ENCODE measurements around the gene TRPM1. TPM values are rescaled to one million over a fixed set of nuclear protein-coding genes. Genes with fewer than 3 reads are reported as not detected.

The TRPM1 gene
- polyA plus RNA-seq (2014; cell fraction: cytosol; rRNA removed): 0.16 TPM in 1 of 2 replicates, not detected in the other
- not detected in 2 replicates for polyA plus RNA-seq (2014; cell fraction: nucleus; rRNA removed)

DNA sequence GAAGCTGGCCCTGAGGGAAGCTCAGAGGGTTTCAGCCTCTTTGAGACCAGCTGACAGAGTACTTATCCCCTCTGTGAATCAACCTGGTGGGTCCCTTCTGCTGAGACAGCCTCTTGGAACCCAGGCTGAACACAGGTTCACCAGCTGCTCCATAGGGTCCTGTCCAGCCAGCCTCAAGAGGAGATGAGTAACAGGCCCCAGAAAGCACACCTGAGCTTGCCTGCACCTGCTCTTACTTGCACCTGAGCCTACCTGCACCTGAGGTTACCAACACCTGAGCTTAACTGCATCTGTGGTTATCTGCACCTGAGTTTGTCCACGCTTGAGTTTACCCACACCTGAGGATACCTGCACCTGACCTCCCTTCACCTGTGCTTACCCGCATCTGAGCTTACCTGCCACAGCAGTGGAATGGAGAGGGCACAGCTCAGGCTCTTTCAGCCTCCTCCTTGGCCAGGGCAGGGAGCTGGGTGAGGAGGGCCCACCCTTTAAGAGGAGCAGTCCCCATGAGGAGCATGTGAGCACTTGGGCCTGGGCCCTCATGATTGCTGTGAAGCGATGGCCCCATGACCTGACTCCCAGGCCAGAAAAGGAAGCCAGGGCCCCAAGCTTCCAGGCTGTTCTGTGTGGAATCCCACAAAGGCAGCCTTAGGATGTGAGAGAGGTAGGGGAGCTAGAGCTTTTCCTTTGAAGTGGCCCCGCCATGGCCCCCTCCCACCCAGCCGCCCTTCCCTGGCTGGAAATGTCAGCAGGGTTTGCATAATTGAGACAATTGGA, at the start of gene TRPM1:
TSS of gene TRPM1 (minus strand) at position 464 of the 777 bp plus-strand sequence. CDS start 20,370 bp downstream, outside the sequence.
- no peak for DNase-seq (ENCODE audit: low spot score)

- DNase-seq (ENCODE audit: low spot score): no peak
These were observed 49.3 kb upstream of the TRPM1 start for GRCh38 chr15:31150732-31151231.

- DNase-seq (ENCODE audit: low spot score): no peak
These were observed 48.5 kb upstream of the TRPM1 start for GRCh38 chr15:31149987-31150386.

GRCh38 chr15:31149088-31149505, 47.6 kb upstream of the TRPM1 start:
- no peak for DNase-seq (ENCODE audit: low spot score)

DNA sequence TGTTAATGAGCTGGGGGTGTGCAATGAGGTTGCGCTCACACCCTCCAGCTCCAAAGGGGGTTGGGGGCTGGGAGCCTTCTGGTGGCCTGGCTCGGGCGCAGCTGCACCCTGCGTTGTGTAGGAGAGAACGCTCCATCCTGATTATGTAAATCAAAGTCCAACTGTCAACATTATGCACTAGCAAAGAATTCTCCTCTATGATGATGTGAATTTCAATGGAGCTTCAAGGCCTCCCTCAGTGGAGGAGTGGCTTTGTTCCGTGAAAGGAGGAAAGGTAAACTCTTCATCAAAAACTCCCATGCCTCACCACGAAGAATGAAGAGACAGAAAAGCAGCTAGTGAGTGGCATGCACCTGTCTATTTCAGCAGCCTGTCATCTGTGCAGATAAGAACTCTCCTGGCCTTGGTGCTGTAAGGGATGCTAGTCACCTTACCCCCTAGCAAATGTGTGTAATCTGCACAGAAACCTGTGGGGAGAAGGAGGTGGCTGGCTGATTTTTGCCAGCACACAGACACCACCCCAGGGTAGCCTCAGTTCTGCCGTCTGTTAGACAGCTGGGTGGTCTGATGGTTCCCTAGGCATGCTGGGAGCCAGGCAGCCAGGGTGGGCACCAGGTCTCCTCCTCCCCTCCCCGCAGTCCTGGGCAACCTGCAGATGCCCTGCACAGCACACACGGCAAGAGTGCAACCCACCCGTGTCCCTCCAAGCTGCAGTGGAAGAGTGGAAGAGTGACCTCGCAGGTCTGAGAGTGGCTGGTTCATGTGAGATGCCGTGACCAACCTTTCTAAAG, 47.0 kb upstream of the TRPM1 start:
- no peak for DNase-seq (ENCODE audit: low spot score)

- no peak for DNase-seq (ENCODE audit: low spot score)
These were observed 46.4 kb upstream of the TRPM1 start for GRCh38 chr15:31147944-31148296.

- DNase-seq (ENCODE audit: low spot score): no peak
These were observed 45.9 kb upstream of the TRPM1 start for GRCh38 chr15:31147456-31147855.

- DNase-seq (ENCODE audit: low spot score): no peak
These were observed 43.9 kb upstream of the TRPM1 start for GRCh38 chr15:31145271-31145911.

DNA sequence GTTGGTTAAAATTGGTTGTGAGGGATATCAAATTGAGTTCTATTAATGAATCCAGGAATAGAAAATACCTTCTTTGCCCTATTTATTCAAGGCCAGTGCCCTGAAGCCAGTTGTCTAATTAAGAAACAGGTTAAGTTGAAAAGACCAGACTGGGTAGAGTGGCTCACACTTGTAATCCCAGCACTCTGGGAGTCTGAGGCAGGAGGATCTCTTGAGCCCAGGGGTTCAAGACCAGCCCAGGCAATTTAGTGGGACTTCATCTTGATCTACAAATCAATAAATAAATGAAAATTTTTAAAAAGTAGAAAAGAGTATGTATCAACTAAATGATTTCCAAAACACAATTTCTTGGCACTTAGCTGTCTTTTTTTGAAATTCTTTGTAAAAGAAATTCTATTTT, 40.3 kb upstream of the TRPM1 start:
- DNase-seq (ENCODE audit: low spot score): no peak

DNA sequence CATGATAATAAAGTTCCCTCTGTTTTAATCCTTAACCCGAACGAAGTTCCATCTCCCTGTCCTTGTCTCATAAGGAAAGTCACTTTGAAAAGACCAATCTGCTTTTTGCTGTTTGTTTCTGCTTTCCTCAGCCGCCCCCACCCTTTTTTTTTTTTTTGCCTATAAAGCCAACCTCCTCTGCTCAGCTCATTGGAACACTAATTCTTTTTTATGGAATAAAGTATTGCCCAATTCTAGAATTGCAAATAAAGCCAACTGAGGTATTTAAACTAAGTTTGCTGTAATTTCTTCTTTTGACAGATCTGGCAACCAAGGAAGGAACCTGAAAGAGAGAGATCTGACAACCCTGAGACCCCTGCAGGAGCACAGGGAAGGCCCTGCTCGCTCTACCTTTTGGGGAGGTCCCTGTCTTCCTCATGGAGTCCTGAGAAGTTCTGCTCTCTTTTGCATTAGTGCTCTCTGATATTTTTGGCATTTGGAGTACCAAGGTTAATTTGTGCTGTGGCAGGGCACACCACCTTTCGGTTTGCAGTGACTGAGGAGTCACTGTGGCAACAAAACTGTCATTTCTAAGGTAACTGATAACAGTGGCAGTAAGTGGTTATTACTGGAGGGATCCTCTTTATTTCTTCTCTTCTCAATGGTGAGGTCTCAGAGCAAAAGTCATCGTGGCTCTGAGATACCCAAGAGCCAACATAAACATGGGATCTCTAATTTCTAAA, 35.2 kb upstream of the TRPM1 start:
- no peak for DNase-seq (ENCODE audit: low spot score)

DNA sequence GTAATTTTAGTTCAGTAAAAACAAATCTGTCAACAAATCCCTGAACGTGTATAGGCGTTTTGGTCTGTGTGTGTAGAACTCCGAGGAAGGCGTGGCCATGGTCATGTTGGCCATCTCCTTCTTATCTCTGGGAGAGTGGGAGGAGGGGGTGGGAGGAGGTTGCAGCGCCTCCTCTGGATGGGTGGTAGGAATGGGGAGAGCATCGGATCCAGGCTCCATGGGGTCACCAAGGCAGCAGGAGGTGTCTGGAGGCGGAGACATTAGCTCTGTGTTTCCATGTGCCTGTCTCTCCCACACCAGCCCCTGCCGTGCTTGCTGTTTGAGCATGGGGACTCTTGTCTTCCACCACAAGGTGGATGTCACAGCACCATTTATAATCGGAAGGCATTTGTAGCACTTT, 34.5 kb upstream of the TRPM1 start:
- peak; percentile 16 for DNase-seq (ENCODE audit: low spot score)

- DNase-seq (ENCODE audit: low spot score): no peak
These were observed 34.0 kb upstream of the TRPM1 start for GRCh38 chr15:31135523-31135922.

GRCh38 chr15:31133890-31134289, 32.4 kb upstream of the TRPM1 start:
- no peak for DNase-seq (ENCODE audit: low spot score)

DNA sequence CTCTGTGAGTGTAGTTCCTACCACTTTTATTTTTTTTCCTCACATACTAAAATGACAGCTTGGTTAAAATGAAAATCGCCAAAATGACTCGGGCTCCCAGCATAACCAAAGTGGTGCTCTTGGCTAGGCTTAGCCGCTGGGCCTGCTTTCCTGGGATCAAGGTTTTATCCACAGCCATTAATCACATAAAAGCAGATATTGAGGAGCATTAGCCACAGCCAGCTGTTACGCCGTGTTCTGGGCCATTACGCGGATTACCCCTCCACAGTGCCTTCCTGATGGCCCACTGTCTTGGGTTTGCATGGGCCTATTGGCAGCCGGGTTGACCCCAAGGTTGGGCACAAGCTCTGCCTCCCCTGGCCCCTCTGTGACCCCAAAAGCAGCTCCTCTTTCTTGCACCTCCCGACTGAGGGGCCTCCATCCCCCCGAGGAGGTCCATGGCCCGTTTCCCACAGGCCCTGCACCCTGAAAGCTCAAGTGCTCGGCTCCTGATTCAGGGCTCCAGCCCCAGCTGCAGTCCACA, 30.4 kb upstream of the TRPM1 start:
- DNase-seq (ENCODE audit: low spot score): no peak

DNA sequence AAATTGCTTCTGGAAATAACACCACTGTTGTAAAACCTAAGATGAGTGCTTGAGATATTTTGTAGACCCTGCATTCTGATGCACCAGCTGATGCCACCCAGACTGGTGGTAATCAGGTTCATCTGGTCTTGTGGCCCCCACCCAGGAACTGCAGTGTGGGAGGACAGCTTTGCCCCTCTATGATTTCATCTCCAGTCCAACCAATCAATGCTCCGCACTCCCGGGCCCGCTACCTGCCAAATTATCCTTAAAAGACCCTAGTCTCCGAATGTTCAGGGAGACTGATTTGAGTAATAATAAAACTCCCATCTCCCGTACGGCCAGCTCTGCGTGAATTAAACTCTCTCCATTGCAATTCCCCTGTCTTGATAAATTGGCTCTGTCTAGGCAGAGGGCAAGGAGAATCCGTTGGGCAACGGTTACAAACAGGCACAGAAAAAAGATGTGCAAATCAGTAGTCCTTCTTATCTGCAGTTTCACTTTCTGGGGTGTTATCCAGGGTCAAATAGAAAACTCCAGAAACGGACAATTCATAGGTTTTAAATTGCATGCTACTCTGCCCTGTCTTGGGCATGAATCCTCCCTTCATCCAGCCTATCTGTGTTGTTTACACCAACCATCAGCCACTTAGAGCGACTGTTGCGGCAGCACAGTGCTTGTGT, 29.2 kb upstream of the TRPM1 start:
- no peak for DNase-seq (ENCODE audit: low spot score)

DNA sequence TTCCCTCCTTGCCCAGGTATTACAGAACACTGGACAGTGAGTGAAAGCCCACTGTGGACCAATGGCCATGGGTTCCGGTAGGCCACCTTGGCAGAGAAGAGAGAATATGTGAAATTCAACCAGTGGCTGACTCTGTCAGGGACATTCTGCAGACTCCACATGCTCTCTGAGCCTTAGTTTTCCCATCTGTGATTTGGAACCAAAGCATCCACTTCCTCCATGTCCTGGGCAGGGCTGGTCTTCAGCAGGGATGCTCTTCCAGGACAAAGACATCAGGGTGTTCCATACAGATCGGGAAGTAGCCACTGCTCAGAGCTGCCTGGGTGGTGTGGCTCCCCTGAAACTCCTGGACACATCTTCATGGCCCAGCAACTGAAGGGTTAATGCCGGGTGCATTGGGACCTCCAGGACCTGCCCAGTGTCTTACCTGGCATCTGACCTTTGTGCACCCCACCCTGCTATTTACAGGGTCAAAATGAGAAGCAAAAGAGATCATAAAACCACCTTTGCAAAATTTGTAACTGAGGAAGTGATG, 28.3 kb upstream of the TRPM1 start:
- no peak for DNase-seq (ENCODE audit: low spot score)

DNA sequence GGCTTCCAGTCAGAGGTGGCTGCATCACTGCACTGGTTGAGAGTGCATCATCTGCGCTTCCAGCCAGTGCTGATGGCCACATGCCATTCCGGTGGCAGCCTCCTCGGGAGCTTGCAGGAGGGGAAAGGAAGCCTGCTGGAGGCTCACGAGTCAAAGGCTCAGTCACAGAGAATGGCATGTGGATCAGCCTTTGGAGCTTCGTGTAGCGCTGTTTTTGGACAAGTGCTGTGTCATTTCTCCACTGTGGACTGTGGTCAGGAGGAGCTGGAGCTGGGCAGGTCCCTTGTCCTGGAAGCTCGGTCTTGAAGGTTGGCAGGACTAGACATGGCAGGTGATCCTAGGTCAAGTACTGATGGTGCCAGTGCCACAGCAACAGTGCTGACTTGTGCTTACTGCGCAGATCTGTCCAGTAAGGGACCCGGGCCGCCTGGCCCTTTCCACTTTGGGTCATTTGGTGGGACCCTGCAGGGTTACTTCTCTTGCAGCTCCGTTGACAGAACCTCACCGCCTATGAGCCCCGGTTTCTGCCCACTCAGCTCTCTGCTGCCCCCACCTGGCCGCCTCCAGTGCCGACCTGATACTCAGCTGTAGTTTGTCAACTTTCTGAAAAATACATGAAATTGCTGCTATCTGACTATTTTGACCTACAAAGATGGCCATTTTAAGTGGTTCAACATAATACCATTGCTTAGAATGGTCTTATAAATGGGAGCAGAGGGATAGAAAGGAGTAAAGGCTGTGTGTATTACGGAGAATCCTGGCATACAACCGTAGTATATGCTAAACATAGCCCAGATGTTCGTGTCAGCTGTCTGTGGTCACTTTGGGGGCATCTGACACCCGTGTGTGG, 27.6 kb upstream of the TRPM1 start:
- DNase-seq (ENCODE audit: low spot score): peak; percentile 41

DNA sequence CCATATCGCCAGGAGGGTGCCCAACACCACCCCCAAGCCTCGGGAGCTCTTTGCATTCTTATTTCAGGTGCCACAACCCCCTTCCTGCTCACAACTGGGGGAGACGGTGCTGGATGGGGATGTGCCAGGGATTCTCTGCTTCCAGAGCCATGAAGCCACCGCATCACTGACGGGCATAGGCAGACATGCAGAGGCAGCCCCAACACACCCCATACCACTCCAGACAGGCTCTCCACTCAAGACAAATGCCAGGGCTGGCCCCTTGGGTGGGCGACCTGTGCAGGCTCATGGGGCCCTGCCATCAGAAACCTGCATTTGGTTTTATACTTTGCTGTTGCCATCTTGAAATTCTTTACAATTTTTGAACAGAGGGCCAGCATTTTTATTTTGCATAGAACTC, 27.0 kb upstream of the TRPM1 start:
- DNase-seq (ENCODE audit: low spot score): no peak

DNA sequence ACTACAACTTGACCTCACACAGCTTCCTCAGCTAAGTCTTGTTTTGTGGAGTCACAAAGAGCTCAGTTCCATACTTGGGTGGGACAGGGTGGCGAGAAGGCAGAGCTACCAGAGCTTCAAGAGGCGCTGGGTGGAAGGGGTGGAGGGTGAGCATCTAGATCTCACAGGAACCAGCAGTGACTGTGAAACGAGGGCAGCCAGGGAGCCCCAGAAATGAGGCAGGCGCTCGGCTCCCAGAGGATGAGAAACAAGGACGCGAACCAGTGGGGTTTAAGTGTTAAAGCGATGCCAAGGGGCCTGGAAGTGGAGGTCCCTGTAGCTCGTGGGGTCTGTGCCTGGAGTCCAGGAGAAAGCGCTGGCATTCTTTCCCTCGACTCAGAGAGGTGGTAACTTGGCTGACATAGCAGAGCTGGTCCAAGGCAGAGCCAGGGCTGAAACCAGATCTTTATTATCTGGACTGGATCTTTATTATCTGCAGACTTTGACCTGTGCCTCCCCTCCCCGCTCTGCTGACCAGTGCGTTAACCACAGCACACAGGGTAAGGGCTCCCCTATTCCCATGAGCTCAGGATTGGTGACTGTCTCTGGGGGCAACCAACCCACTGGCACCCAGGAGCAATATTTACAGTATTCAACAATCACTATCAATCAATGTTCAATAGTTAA, 26.2 kb upstream of the TRPM1 start:
- no peak for DNase-seq (ENCODE audit: low spot score)

Measured in SK-N-DZ (cell line).